KMS-11 (cell line): ENCODE data around the gene MST1.

ENCODE experiments used
- H2AFZ ChIP-seq: fragments of 200-600 bp; sonication (generic); 2 replicates; pipeline ENCODE4 v1.6.1; 2016; ENCODE audit warnings: antibody characterized with exemption, mixed run types, low read depth
- H3K27ac ChIP-seq: fragments of 200-600 bp; sonication (generic); 2 replicates; pipeline ENCODE4 v1.6.1; 2016; ENCODE audit warnings: mild to moderate bottlenecking, mixed run types
- H3K27me3 ChIP-seq: fragments of 200-600 bp; sonication (generic); 2 replicates; pipeline ENCODE4 v1.6.1; 2017; ENCODE audit warnings: mild to moderate bottlenecking, low read depth, mixed run types, moderate library complexity; ENCODE audit not compliant: insufficient read depth
- H3K36me3 ChIP-seq: fragments of 200-600 bp; sonication (generic); 2 replicates; pipeline ENCODE4 v1.6.1; 2017; ENCODE audit warnings: mild to moderate bottlenecking, mixed run types; ENCODE audit not compliant: insufficient read depth
- H3K4me1 ChIP-seq: fragments of 200-600 bp; sonication (generic); 2 replicates; pipeline ENCODE4 v1.6.1; 2016; ENCODE audit warnings: mild to moderate bottlenecking, low read depth, mixed run types; ENCODE audit not compliant: poor library complexity, severe bottlenecking
- H3K4me2 ChIP-seq: fragments of 200-600 bp; sonication (generic); 2 replicates; pipeline ENCODE4 v1.7.0; 2016; ENCODE audit warnings: mild to moderate bottlenecking, mixed run types
- H3K4me3 ChIP-seq: fragments of 200-600 bp; sonication (generic); IDR thresholded peaks from 2 replicates; pipeline ENCODE4 v1.6.1; 2017; ENCODE audit warnings: low read depth, low read length, mixed read lengths; ENCODE audit not compliant: insufficient read depth
- H3K79me2 ChIP-seq: fragments of 200-600 bp; sonication (generic); 2 replicates; pipeline ENCODE4 v1.6.1; 2016; ENCODE audit warnings: low read depth, mixed run types; ENCODE audit not compliant: insufficient read depth
- H3K9ac ChIP-seq: fragments of 200-600 bp; sonication (generic); 2 replicates; pipeline ENCODE4 v1.6.1; 2016; ENCODE audit warnings: mild to moderate bottlenecking, mixed run types
- H4K20me1 ChIP-seq: fragments of 200-600 bp; sonication (generic); 2 replicates; pipeline ENCODE4 v1.6.1; 2016; ENCODE audit warnings: mild to moderate bottlenecking, mixed run types; ENCODE audit not compliant: insufficient read depth
- TF ChIP-seq, protein P1 (sequence below): fragments of 200-600 bp; sonication (generic); conservative IDR thresholded peaks from 2 replicates; pipeline ENCODE4 v1.6.1; 2017; ENCODE audit warnings: low read depth, mild to moderate bottlenecking, antibody characterized with exemption, low read length, moderate library complexity, mixed read lengths

Gene MST1

DNA sequence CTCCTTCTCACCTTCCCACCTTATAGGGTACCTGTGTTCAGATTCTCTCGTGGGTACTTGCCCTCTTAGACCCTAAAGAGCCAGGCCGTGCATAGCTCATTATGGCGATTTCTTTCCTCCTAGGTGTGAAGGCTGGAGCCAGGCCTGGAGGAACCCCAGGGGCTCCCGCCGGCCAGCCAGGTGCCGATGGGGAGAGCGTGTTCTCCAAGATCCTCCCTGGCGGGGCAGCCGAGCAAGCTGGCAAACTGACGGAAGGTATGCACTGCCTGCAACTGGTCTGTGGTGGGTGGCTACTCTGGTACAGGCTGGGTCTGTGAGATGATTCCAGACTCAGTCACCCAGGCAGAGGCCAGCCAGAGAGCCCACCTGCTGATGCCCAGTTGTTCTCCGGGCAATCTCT lies 25.0 kb downstream of the MST1 start:
- no peaks in the 10 kb centered on the region for H3K79me2 ChIP-seq
- no peaks in the 10 kb centered on the region for H3K36me3 ChIP-seq
- H4K20me1 ChIP-seq: no peaks in the 10 kb centered on the region
- no peak overlapping the region for H2AFZ ChIP-seq
- H3K4me1 ChIP-seq: no peaks in the 10 kb centered on the region
- no peaks in the 10 kb centered on the region for H3K27me3 ChIP-seq
- TF ChIP-seq, protein P1, sequence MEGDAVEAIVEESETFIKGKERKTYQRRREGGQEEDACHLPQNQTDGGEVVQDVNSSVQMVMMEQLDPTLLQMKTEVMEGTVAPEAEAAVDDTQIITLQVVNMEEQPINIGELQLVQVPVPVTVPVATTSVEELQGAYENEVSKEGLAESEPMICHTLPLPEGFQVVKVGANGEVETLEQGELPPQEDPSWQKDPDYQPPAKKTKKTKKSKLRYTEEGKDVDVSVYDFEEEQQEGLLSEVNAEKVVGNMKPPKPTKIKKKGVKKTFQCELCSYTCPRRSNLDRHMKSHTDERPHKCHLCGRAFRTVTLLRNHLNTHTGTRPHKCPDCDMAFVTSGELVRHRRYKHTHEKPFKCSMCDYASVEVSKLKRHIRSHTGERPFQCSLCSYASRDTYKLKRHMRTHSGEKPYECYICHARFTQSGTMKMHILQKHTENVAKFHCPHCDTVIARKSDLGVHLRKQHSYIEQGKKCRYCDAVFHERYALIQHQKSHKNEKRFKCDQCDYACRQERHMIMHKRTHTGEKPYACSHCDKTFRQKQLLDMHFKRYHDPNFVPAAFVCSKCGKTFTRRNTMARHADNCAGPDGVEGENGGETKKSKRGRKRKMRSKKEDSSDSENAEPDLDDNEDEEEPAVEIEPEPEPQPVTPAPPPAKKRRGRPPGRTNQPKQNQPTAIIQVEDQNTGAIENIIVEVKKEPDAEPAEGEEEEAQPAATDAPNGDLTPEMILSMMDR: no peak
- no peak overlapping the region for H3K4me3 ChIP-seq
- H3K4me2 ChIP-seq: no peak overlapping the region
- no peak overlapping the region for H3K9ac ChIP-seq
- no peak overlapping the region for H3K27ac ChIP-seq

DNA sequence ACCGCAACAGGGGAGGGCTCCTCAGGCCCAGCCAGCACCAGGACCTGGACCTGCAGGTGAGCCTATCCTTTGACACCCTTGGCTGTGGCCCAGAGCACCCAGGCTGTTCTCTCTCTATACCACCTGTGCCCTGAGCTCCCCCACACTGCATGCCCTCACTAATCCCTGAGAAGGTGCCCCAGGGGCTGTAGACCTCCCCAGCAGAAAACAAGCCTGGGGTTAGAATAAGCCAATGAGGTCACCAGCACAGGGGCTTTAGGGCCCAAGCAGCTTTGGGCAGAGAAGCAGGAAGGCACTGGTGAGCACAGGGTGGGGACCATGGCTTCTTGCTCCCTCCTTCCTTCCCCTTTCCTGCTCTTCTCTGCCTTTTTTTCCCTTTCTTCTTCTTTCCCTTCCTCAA lies 25.4 kb downstream of the MST1 start:
- Histone ChIP-seq H3K4me1 (no peaks in the 10 kb centered on the region), H3K4me2 (no peak overlapping the region), H3K36me3 (no peaks in the 10 kb centered on the region)

DNA sequence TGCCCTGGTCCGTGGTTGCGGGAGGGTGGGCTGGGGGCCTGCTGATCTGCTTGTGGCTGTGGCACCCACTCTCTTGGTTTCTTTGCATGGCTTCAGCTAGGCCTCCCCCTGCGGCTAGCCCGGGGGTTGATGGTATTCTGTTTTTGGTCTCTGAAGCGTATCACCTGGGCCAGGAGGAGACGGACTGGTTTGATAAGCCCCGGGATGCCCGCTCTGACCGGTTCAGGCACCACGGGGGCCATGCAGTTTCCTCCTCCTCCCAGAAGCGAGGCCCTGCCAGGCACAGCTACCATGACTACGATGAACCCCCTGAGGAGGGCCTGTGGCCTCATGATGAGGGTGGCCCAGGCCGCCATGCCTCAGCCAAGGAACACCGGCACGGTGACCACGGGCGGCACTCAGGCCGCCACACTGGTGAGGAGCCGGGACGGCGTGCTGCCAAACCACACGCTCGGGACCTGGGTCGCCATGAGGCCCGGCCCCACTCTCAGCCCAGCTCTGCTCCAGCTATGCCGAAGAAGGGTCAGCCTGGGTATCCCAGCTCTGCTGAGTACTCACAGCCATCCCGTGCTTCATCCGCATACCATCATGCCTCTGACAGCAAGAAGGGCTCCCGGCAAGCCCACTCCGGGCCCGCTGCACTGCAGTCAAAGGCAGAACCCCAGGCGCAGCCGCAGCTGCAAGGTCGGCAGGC lies 26.4 kb downstream of the MST1 start:
- no peaks in the 10 kb centered on the region for H3K79me2 ChIP-seq
- TF ChIP-seq, protein P1: no peak
- H3K4me2 ChIP-seq: no peak overlapping the region
- no peak overlapping the region for H3K4me3 ChIP-seq
- no peaks in the 10 kb centered on the region for H3K27me3 ChIP-seq
- no peak overlapping the region for H3K9ac ChIP-seq
- H2AFZ ChIP-seq: no peak overlapping the region
- H3K27ac ChIP-seq: no peak overlapping the region
- H3K36me3 ChIP-seq: no peaks in the 10 kb centered on the region
- no peaks in the 10 kb centered on the region for H4K20me1 ChIP-seq
- H3K4me1 ChIP-seq: no peaks in the 10 kb centered on the region

More for the DNA sequence above, 25.4 kb downstream of the MST1 start:
- Histone ChIP-seq H3K4me3 (no peak overlapping the region), H3K27me3 (no peaks in the 10 kb centered on the region), H3K9ac (no peak overlapping the region), H3K79me2 (no peaks in the 10 kb centered on the region), H3K27ac (no peak overlapping the region), H2AFZ (no peak overlapping the region), H4K20me1 (no peaks in the 10 kb centered on the region)
- TF ChIP-seq, protein P1: no peak

DNA sequence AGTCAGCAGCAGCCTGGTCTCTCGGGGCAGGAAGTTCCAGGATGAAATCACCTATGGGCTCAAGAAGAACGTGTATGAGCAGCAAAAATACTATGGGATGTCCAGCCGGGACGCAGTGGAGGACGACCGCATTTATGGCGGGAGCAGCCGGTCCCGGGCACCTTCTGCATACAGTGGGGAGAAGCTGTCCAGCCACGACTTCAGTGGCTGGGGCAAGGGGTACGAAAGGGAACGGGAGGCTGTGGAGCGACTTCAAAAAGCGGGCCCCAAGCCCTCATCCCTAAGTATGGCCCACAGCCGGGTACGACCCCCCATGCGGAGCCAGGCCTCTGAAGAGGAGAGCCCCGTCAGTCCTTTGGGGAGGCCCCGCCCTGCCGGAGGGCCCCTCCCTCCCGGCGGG lies 27.3 kb downstream of the MST1 start:
- no peaks in the 10 kb centered on the region for H3K79me2 ChIP-seq
- no peak overlapping the region for H3K4me2 ChIP-seq
- H2AFZ ChIP-seq: no peak overlapping the region
- no peaks in the 10 kb centered on the region for H3K27me3 ChIP-seq
- no peaks in the 10 kb centered on the region for H4K20me1 ChIP-seq
- no peaks in the 10 kb centered on the region for H3K36me3 ChIP-seq
- no peak overlapping the region for H3K27ac ChIP-seq
- no peaks in the 10 kb centered on the region for H3K4me1 ChIP-seq
- H3K4me3 ChIP-seq: no peak overlapping the region
- H3K9ac ChIP-seq: no peak overlapping the region
- TF ChIP-seq, protein P1: no peak
